ENCODE data around the gene RNF224. TPM values are rescaled to one million over a fixed set of nuclear protein-coding genes. Genes with fewer than 3 reads are reported as not detected.
A peak's percentile ranks its signal among the peaks of the same experiment; 100 is the strongest.

RNF224 gene
- total and polyA plus RNA-seq, 7 experiments from 2014 or later = 0.12 TPM; not detected in 6

DNA sequence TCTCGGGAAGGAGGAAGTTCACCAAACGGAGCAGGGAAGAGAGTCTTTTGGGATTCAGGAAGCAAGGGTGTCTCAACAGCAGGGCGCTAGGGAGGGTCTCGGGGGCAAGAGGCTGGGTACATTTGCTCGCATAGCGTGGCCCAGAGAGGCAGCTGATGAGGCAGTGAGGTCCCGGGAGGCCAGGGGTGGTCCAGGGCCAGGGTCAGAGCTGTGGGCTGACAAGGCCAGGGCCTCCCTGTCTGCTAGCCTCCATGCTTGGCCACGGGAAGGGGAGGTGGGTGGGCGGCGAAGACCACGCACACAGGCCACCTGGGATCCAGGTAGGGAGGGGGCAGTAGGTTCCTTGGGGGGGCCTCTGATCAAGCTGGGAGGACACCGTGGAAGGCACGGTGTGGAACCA lies 15.8 kb upstream of the RNF224 start:
- Histone ChIP-seq H3K9me3 (ENCODE audit: control insufficient read depth in 2 of 3, low read length in 3 of 3) (no peaks in the 10 kb centered on the region), H3K27me3 (ENCODE audit: control insufficient read depth in 2 of 2, insufficient read depth in 2 of 2, low read length in 2 of 2) (no peaks in the 10 kb centered on the region), H3K27ac (ENCODE audit: low read depth, low read length) (no peak overlapping the region), H3K36me3 (ENCODE audit: control insufficient read depth in 2 of 3, insufficient read depth in 3 of 3, low read length in 3 of 3) (peaks cover 0 to 37% (median 0%) of the 10 kb centered on the region in 3 experiments), H3K4me3 (ENCODE audit: low read length) (no peak overlapping the region), H3K4me1 (ENCODE audit: control insufficient read depth in 2 of 2, insufficient read depth in 2 of 2, low read length in 2 of 2) (peaks cover 2 to 5% of the 10 kb centered on the region in 2 donors)
- no peak for DNase-seq
- Mint-ChIP-seq H3K9me3 (peaks cover 0 to 3% (median 0%) of the 10 kb centered on the region in 11 donors), H3K4me1 (peaks cover 11 to 20% (median 14%) of the 10 kb centered on the region in 7 donors), H3K36me3 (peaks cover 0 to 7% (median 4%) of the 10 kb centered on the region in 5 donors), H3K27ac (no peak overlapping the region), H3K4me3 (no peak overlapping the region), H3K27me3 (no peaks in the 10 kb centered on the region)
- ChIA-PET POLR2A (interaction anchor here (0.9 kb wide), 1 partner anchor 10 kb away, joined by 4 read pairs; no protein-coding TSS in a partner anchor), CTCF (no interaction called here)
- ATAC-seq = no peak
- intact Hi-C loops (cut with micrococcal nuclease) = no loop called here

DNA sequence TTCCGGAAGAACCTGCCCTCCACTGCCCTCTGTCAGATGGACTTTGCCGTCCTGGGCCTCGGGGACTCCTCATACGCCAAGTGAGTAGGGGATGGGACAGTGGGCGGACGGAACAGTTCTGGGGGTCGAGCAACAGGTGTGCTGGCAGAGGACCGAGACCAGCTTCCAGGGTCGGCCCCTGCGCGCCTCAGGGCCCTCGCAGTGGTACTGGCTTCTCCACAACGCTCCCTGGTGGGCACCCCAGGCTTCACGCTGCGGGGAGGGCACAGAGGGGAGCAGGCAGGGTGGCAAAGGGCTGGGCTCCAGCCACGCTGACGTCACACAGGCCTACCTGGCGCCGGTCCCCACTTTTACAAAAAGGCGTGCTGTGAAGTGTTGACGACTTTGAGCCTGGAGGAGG lies 14.8 kb upstream of the RNF224 start:
- H3K27ac Mint-ChIP-seq = no peak overlapping the region
- DNase-seq (no peak), ATAC-seq (no peak)
- H3K4me3 Mint-ChIP-seq = no peak overlapping the region
- peaks cover 0 to 39% (median 0%) of the 10 kb centered on the region in 3 experiments for H3K36me3 ChIP-seq (ENCODE audit: control insufficient read depth in 2 of 3, insufficient read depth in 3 of 3, low read length in 3 of 3)
- peaks cover 0 to 4% (median 0%) of the 10 kb centered on the region in 5 donors for H3K36me3 Mint-ChIP-seq
- intact Hi-C loops (cut with micrococcal nuclease) = no loop called here
- no peaks in the 10 kb centered on the region for H3K4me1 ChIP-seq (ENCODE audit: control insufficient read depth in 2 of 2, insufficient read depth in 2 of 2, low read length in 2 of 2)
- H3K4me1 Mint-ChIP-seq = peaks cover 1 to 10% (median 4%) of the 10 kb centered on the region in 7 donors
- H3K27me3 ChIP-seq (ENCODE audit: control insufficient read depth in 2 of 2, insufficient read depth in 2 of 2, low read length in 2 of 2) = no peaks in the 10 kb centered on the region
- CTCF ChIA-PET = no interaction called here
- no peak overlapping the region for H3K4me3 ChIP-seq (ENCODE audit: low read length)
- H3K27ac ChIP-seq (ENCODE audit: low read depth, low read length) = no peak overlapping the region
- POLR2A ChIA-PET = interaction anchor here (0.9 kb wide), 1 partner anchor 11 kb away, joined by 4 read pairs; no protein-coding TSS in a partner anchor
- no peaks in the 10 kb centered on the region for H3K27me3 Mint-ChIP-seq
- no peaks in the 10 kb centered on the region for H3K9me3 ChIP-seq (ENCODE audit: control insufficient read depth in 2 of 3, low read length in 3 of 3)
- H3K9me3 Mint-ChIP-seq = no peaks in the 10 kb centered on the region

DNA sequence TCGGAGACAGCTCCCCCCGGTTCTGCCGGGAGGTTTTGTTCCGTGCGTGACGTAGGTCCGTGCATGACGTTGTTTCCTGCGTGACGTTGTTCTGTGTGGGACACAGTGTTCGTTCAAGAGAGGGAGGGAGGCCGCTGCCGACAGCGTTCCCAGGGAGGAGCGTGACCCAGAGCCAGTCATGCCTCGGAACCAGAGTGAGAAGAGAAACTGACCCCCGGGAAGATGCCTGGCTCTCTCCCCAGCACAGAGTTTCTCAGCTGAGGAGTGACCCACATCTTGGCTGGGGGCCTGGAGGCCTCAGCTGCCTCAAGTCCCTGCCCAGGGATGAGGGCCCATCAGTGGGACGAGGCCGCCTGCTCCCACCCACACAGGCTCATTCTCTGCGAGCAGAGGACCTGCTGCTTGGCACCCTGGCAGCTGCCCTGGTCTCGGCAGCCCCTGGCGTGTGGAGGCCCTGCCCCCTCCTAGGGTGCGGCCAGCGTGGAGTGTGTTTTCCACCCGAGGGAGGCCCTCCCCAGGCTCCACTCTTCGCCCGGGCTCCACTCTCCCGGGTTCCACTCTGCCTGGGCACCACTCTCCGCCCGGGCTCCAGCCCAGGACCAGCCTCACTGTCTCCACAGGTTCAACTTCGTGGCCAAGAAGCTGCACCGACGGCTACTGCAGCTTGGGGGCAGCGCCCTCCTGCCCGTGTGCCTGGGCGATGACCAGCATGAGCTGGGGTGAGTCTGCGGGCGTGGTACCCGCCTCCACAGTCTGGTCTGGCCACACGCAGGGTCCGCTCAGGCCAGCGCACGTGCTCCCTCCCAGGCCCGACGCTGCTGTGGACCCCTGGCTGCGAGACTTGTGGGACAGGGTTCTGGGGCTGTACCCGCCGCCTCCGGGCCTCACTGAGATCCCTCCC lies 13.9 kb upstream of the RNF224 start:
- no peak for DNase-seq
- H3K4me3 ChIP-seq (ENCODE audit: low read length) = no peak overlapping the region
- ChIA-PET CTCF (no interaction called here), POLR2A (interaction anchor here (1.3 to 1.4 kb wide), 2 partner anchors 23 to 24 kb away, joined by 3 read pairs; partner anchors contain the start of gene SSNA1)
- ATAC-seq = no peak
- H3K9me3 ChIP-seq (ENCODE audit: control insufficient read depth in 2 of 3, low read length in 3 of 3) = no peaks in the 10 kb centered on the region
- H3K4me1 ChIP-seq (ENCODE audit: control insufficient read depth in 2 of 2, insufficient read depth in 2 of 2, low read length in 2 of 2) = no peaks in the 10 kb centered on the region
- H3K27me3 ChIP-seq (ENCODE audit: control insufficient read depth in 2 of 2, insufficient read depth in 2 of 2, low read length in 2 of 2) = no peaks in the 10 kb centered on the region
- no peak overlapping the region for H3K4me3 Mint-ChIP-seq
- intact Hi-C loops (cut with micrococcal nuclease) = no loop called here
- peaks cover 0 to 39% (median 0%) of the 10 kb centered on the region in 3 experiments for H3K36me3 ChIP-seq (ENCODE audit: control insufficient read depth in 2 of 3, insufficient read depth in 3 of 3, low read length in 3 of 3)
- H3K4me1 Mint-ChIP-seq = peaks cover 0 to 7% (median under 1%) of the 10 kb centered on the region in 7 donors
- no peaks in the 10 kb centered on the region for H3K27me3 Mint-ChIP-seq
- H3K36me3 Mint-ChIP-seq = peaks cover 0 to 4% (median 0%) of the 10 kb centered on the region in 5 donors
- H3K27ac ChIP-seq (ENCODE audit: low read depth, low read length) = no peak overlapping the region
- H3K9me3 Mint-ChIP-seq = no peaks in the 10 kb centered on the region
- H3K27ac Mint-ChIP-seq = peak overlapping the region in 1 of 9 donors; percentile 38

DNA sequence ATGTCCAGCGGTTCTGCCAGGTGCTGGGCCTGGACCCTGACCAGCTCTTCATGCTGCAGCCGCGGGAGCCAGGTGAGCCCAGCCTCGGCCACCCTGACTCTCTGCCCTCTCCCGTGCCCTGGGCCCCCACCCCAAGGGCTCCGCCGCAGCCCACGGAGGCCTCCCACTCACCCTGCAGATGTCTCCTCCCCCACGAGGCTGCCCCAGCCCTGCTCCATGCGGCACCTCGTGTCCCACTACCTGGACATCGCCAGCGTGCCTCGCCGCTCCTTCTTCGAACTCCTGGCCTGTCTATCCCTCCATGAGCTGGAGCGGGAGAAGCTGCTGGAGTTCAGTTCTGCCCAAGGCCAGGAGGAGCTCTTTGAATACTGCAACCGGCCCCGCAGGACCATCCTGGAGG lies 12.7 kb upstream of the RNF224 start:
- Histone ChIP-seq H3K9me3 (ENCODE audit: control insufficient read depth in 2 of 3, low read length in 3 of 3) (no peaks in the 10 kb centered on the region), H3K4me3 (ENCODE audit: low read length) (no peak overlapping the region), H3K36me3 (ENCODE audit: control insufficient read depth in 2 of 3, insufficient read depth in 3 of 3, low read length in 3 of 3) (peaks cover 0 to 34% (median 0%) of the 10 kb centered on the region in 3 experiments), H3K27me3 (ENCODE audit: control insufficient read depth in 2 of 2, insufficient read depth in 2 of 2, low read length in 2 of 2) (no peaks in the 10 kb centered on the region), H3K4me1 (ENCODE audit: control insufficient read depth in 2 of 2, insufficient read depth in 2 of 2, low read length in 2 of 2) (no peaks in the 10 kb centered on the region), H3K27ac (ENCODE audit: low read depth, low read length) (no peak overlapping the region)
- ATAC-seq (no peak), DNase-seq (no peak)
- ChIA-PET POLR2A (interaction anchor here (0.5 to 1.4 kb wide), 3 partner anchors 22 to 84 kb away, joined by 3 to 4 read pairs (median 3); partner anchors contain the start of gene SSNA1), CTCF (interaction anchor here (1.0 kb wide), 1 partner anchor 90 kb away, joined by 3 read pairs; no protein-coding TSS in a partner anchor)
- intact Hi-C loops (cut with micrococcal nuclease) = no loop called here
- no peaks in the 10 kb centered on the region for H3K27me3 Mint-ChIP-seq
- peaks cover 0 to 7% (median 0%) of the 10 kb centered on the region in 7 donors for H3K4me1 Mint-ChIP-seq
- H3K4me3 Mint-ChIP-seq = no peak overlapping the region
- peaks cover 0 to 4% (median 0%) of the 10 kb centered on the region in 5 donors for H3K36me3 Mint-ChIP-seq
- H3K9me3 Mint-ChIP-seq = no peaks in the 10 kb centered on the region
- peak overlapping the region in 1 of 9 donors; percentile 43 for H3K27ac Mint-ChIP-seq

DNA sequence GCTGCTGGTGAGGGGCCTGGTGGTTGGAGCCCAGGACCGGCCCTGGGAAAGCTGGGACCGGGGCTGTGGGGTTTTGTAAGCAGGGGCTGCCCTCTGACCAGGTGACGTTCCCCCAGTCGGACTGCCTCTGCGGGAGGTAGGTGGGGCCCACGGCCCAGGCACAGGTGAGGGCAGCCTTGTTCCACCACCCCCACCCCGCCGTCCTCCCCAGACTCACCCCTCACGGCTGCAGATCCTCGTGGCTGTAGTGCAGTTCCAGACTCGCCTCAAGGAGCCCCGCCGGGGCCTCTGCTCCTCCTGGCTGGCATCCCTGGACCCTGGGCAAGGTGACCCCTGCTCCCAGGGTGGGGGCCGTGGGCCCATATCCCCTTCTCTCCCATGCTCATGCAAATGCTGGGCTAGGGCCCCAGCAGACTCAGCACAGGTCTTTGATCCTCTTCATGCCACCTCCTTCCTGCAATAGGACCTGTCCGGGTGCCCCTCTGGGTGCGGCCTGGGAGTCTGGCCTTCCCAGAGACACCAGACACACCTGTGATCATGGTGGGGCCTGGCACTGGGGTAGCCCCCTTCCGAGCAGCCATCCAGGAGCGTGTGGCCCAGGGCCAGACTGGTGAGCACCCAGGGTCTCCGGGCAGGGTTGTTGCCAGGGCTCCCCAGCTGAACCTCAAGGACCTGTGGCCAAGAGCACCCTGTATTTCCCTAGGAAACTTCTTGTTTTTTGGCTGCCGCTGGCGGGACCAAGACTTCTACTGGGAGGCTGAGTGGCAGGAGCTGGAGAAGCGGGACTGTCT lies 11.9 kb upstream of the RNF224 start:
- H3K4me1 ChIP-seq (ENCODE audit: control insufficient read depth in 2 of 2, insufficient read depth in 2 of 2, low read length in 2 of 2) = no peaks in the 10 kb centered on the region
- DNase-seq (no peak), ATAC-seq (no peak)
- ChIA-PET POLR2A (interaction anchor here (0.5 to 0.6 kb wide), 2 partner anchors 23 to 84 kb away, joined by 3 to 4 read pairs; no protein-coding TSS in a partner anchor), CTCF (interaction anchor here (0.9 kb wide), 1 partner anchor 13 kb away, joined by 6 read pairs; no protein-coding TSS in a partner anchor)
- peaks cover 0 to 2% (median 0%) of the 10 kb centered on the region in 5 donors for H3K36me3 Mint-ChIP-seq
- H3K9me3 Mint-ChIP-seq = no peaks in the 10 kb centered on the region
- intact Hi-C loops (cut with micrococcal nuclease) = no loop called here
- H3K4me1 Mint-ChIP-seq = peaks cover 0 to 7% (median 0%) of the 10 kb centered on the region in 7 donors
- H3K9me3 ChIP-seq (ENCODE audit: control insufficient read depth in 2 of 3, low read length in 3 of 3) = no peaks in the 10 kb centered on the region
- no peaks in the 10 kb centered on the region for H3K27me3 ChIP-seq (ENCODE audit: control insufficient read depth in 2 of 2, insufficient read depth in 2 of 2, low read length in 2 of 2)
- H3K27me3 Mint-ChIP-seq = no peaks in the 10 kb centered on the region
- no peak overlapping the region for H3K27ac Mint-ChIP-seq
- no peak overlapping the region for H3K27ac ChIP-seq (ENCODE audit: low read depth, low read length)
- H3K4me3 Mint-ChIP-seq = no peak overlapping the region
- no peak overlapping the region for H3K4me3 ChIP-seq (ENCODE audit: low read length)
- peaks cover 0 to 28% (median 0%) of the 10 kb centered on the region in 3 experiments for H3K36me3 ChIP-seq (ENCODE audit: control insufficient read depth in 2 of 3, insufficient read depth in 3 of 3, low read length in 3 of 3)

GRCh38 chr9:137216188-137216965 lies 10.9 kb upstream of the RNF224 start:
- Histone ChIP-seq H3K9me3 (ENCODE audit: control insufficient read depth in 2 of 3, low read length in 3 of 3) (no peaks in the 10 kb centered on the region), H3K27me3 (ENCODE audit: control insufficient read depth in 2 of 2, insufficient read depth in 2 of 2, low read length in 2 of 2) (no peaks in the 10 kb centered on the region), H3K4me1 (ENCODE audit: control insufficient read depth in 2 of 2, insufficient read depth in 2 of 2, low read length in 2 of 2) (no peaks in the 10 kb centered on the region), H3K36me3 (ENCODE audit: control insufficient read depth in 2 of 3, insufficient read depth in 3 of 3, low read length in 3 of 3) (peaks cover 0 to 28% (median 0%) of the 10 kb centered on the region in 3 experiments), H3K27ac (ENCODE audit: low read depth, low read length) (no peak overlapping the region), H3K4me3 (ENCODE audit: low read length) (no peak overlapping the region)
- ChIA-PET POLR2A (no interaction called here), CTCF (interaction anchor here (0.9 kb wide), 1 partner anchor 14 kb away, joined by 6 read pairs; no protein-coding TSS in a partner anchor)
- H3K4me1 Mint-ChIP-seq = peaks cover 0 to 4% (median 0%) of the 10 kb centered on the region in 7 donors
- no peak for ATAC-seq
- no peak overlapping the region for H3K4me3 Mint-ChIP-seq
- no peak for DNase-seq
- intact Hi-C loops (cut with micrococcal nuclease) = no loop called here
- H3K9me3 Mint-ChIP-seq = no peaks in the 10 kb centered on the region
- H3K27me3 Mint-ChIP-seq = no peaks in the 10 kb centered on the region
- no peak overlapping the region for H3K27ac Mint-ChIP-seq
- H3K36me3 Mint-ChIP-seq = peaks cover 0 to 2% (median 0%) of the 10 kb centered on the region in 5 donors
